Epithelial cell of esophagus (primary cell): ENCODE results near the gene ARRB1.

Experiments
- DNase-seq: peaks from one replicate; pipeline ENCODE4 v3.0.0; 2010; ENCODE audit warnings: low read depth
- H3K4me3 ChIP-seq: 2 replicates; pipeline ENCODE4 v1.5.1; 2011; ENCODE audit warnings: mild to moderate bottlenecking, low read length, control low read depth
- TF ChIP-seq, protein P1 (sequence below): IDR thresholded peaks from 2 replicates; pipeline ENCODE4 v1.5.1; 2011; ENCODE audit warnings: low read depth, mild to moderate bottlenecking, low read length, control low read depth, inconsistent platforms; ENCODE audit not compliant: insufficient read depth; ENCODE audit errors: missing control alignments

The ARRB1 gene

DNA sequence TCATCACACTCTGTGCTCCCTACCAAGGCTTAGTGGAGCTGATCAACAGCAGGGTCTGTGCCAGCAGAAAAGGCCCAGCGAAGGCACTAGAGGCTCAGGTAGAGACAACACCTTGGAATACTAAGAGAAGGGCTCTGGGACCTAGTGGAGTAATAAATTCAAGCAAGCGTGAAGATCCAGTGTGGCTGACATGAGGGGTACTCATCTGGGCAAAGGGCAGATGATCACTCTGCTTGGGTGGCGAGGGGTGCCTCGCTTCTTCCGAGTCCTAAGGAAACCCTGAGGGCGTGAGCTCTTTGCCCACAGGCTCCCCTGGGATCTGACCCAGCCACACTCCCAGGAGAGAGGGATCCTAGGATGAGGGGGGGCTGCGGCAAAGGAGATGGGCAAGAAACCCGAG is 114.4 kb downstream of the ARRB1 start:
- no peak for DNase-seq
- TF ChIP-seq, protein P1, sequence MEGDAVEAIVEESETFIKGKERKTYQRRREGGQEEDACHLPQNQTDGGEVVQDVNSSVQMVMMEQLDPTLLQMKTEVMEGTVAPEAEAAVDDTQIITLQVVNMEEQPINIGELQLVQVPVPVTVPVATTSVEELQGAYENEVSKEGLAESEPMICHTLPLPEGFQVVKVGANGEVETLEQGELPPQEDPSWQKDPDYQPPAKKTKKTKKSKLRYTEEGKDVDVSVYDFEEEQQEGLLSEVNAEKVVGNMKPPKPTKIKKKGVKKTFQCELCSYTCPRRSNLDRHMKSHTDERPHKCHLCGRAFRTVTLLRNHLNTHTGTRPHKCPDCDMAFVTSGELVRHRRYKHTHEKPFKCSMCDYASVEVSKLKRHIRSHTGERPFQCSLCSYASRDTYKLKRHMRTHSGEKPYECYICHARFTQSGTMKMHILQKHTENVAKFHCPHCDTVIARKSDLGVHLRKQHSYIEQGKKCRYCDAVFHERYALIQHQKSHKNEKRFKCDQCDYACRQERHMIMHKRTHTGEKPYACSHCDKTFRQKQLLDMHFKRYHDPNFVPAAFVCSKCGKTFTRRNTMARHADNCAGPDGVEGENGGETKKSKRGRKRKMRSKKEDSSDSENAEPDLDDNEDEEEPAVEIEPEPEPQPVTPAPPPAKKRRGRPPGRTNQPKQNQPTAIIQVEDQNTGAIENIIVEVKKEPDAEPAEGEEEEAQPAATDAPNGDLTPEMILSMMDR = no peak
- no peak overlapping the region for H3K4me3 ChIP-seq

DNA sequence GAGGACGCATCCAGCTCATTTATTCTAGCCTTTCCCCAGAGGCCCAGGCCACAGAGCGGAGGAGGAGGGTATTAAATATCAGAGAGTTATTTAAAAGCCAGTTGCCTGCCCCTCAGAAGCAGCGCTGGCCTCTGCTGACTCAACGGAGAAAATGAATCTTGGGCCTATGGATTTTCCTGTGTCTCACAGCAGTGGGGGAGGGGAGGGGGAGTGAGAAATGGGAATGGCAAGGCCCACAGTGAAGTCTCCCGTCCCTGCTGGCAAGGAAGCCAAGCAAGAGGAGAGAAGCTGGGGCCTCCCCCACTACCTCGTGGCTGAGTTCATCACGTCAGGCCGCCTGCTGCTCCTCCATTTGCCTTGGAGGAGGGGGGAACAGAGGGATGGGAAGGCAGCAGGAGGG is 115.4 kb downstream of the ARRB1 start:
- no peak overlapping the region for H3K4me3 ChIP-seq
- DNase-seq = no peak
- TF ChIP-seq, protein P1 = no peak

DNA sequence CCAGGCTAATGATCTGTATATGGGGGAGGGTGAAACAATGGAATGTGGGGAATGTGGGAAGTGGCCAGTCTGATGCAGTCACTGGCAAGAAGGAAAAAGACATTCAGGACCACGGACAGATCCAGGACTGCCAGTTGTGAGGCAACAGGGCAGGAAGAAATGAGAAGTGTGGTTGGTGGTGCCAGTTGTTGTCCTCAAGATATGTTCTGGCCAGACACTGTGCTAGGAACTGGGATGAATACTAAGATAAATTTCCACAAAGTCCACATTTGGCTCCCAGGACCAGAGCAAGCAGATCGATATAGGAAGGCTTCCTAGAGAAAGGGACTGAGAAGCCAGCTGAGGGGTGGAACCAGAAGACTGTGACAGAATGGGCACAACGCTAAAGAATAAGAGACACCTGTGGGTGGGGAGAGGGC is 117.7 kb downstream of the ARRB1 start:
- DNase-seq = peak; percentile 70
- no peak overlapping the region for H3K4me3 ChIP-seq
- TF ChIP-seq, protein P1 = no peak

DNA sequence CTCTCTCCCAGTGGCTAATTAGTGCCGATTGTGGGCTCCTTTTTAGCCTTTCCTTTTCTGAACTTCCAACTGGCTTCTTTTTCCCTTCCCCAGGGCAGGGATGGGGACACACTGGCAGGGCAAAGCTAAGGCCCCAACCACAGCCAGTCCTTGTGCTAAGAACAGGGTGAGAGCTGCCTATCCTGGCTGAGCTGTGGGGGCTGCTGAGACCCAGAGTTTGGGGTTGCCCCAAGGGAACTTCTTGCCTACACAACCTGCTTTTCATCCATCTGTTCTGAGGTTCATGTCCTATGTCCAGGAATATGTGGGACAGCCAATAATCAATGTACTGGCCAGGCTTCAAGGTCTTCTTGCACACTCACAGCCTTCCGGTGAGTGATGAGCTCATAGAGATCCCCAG is 120.8 kb downstream of the ARRB1 start:
- no peak for DNase-seq
- TF ChIP-seq, protein P1 = no peak
- no peak overlapping the region for H3K4me3 ChIP-seq

DNA sequence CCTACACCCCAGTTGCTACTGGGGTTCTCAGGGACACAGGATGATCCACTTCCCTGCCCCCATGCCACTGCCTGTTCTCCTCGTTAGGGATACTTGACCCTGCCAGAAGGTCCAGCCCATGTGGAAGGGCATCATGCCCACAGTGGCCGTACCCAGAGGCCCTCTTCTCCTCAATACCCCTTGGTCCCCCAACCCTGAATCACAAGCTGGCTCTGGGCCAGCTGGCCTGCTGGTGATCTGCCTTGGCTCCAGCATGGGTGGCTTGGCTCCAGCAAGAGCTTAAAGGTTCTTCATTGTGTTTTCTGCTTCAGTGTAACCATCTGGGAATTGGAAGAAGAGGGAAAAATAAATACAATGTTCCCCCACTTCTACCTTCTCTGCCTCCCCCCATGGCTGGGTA is 122.0 kb downstream of the ARRB1 start:
- TF ChIP-seq, protein P1 = no peak
- DNase-seq = no peak
- H3K4me3 ChIP-seq = no peak overlapping the region

DNA sequence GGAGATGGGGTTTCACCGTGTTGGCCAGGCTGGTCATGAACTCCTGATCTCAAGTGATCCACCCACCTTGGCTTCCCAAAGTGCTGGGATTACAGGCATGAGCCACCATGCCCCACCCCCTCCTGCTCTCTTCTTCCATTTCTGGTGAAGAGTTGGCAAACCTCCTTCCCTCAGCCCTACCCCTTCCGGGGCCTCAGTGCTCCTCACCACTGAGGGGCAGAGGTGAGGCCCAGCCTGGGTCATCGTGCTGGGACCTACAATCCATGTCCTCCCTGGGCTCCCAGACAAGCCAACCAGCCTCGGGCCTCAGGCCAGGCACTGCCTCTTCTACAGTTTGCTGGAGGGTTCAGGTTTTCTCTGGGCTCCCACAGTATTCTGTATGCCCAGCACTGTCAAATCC is 125.7 kb downstream of the ARRB1 start:
- TF ChIP-seq, protein P1 = no peak
- H3K4me3 ChIP-seq = no peak overlapping the region
- DNase-seq = no peak

DNA sequence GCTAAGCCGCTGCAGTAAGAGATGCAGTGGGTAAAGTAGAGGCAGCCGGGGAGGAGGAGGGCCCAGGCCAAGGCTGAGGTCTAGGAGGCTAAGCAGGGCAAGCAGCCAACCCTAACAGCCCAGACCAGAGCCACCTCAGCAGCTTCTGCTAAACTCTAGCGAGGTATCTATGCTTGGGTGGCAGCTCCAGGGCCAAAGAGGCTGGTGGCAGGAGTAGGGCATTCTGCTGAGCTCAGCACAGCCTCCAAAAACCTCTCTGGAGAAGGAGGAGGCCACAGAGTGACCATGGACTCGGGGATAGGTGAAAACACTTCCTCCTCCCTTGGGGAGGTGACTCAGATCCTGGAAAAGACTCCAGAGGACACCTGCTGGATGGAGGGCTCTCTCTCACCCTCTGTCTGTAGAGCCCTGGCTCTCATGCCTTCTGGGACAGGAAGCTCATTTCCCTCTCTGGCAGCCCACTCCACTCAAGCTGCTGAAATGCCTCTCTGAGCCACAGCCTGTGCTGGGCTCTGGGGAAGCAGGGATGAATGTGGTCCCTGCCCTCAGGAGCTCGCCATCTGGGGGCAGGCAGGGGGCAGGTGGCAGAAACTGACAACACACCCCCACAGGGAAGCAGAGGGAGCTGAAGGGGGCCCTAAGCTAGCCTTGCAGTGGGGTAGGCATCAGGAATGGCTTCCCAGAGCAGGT is 127.4 kb downstream of the ARRB1 start:
- peak; percentile 3 for DNase-seq
- TF ChIP-seq, protein P1 = peak; percentile 12
- no peak overlapping the region for H3K4me3 ChIP-seq
